Body of pancreas (tissue), 4 donors: ENCODE measurements around the gene CAPN12. TPM values are rescaled to one million over a fixed set of nuclear protein-coding genes. Genes with fewer than 3 reads are reported as not detected.
A peak's percentile ranks its signal among the peaks of the same experiment; 100 is the strongest.

Source experiments
- ATAC-seq: fragments of 150-250 bp; one replicate; pipeline ENCODE4 v1.9.1; 2016
- DNase-seq, 4 donors: peaks; one replicate each; pipeline ENCODE4 v3.0.0-alpha.2; 2019
- H3K27ac ChIP-seq, 4 donors: fragments of 200-600 bp; sonication (generic); 1 replicate in 3 of 4; 2 replicates in 1 of 4; pipeline versions ENCODE4 v1.5.1 to v1.6.1; 2016 to 2019; ENCODE audit warnings: mild to moderate bottlenecking in 1 of 4, mixed read lengths in 1 of 4, moderate library complexity in 1 of 4
- H3K27me3 ChIP-seq, 2 donors: fragments of 200-600 bp; sonication (generic); one replicate each; pipeline ENCODE4 v1.6.0; 2016; ENCODE audit warnings: mild to moderate bottlenecking in 1 of 2
- H3K36me3 ChIP-seq, 2 donors: fragments of 200-600 bp; sonication (generic); replicated peaks in 1 of 2; 2 replicates each; pipeline ENCODE4 v1.5.1; 2016; ENCODE audit warnings: low read depth in 2 of 2; ENCODE audit not compliant: insufficient read depth in 1 of 2
- H3K4me1 ChIP-seq: fragments of 200-600 bp; sonication (generic); one replicate; pipeline ENCODE4 v1.6.0; 2016
- H3K4me3 ChIP-seq, 2 donors: fragments of 200-600 bp; sonication (generic); 1 replicate in 1 of 2; 2 replicates in 1 of 2; pipeline ENCODE4 v1.5.1; 2016 to 2019
- H3K9me3 ChIP-seq, 3 donors: fragments of 200-600 bp; sonication (generic); 1 replicate in 2 of 3; 2 replicates in 1 of 3; pipeline ENCODE4 v1.5.1; 2016
- CTCF ChIP-seq, 7 experiments: fragments of 450-650 bp in 4 of 7; fragments of 200-600 bp in 3 of 7; sonication (generic) in 3 of 7; IDR thresholded peaks; one replicate each; pipeline ENCODE4 v1.5.1; 2016 to 2019; ENCODE audit warnings: antibody characterized with exemption in 7 of 7
- POLR2A ChIP-seq, 3 donors: fragments of 450-650 bp; IDR thresholded peaks; one replicate each; pipeline ENCODE4 v1.6.1; 2016; ENCODE audit warnings: antibody characterized with exemption in 3 of 3, mild to moderate bottlenecking in 2 of 3
- WGBS, 2 donors: methylation state at CpG; one replicate each; pipeline ENCODE4 v1.1.5; 2017; 5-methylcytosine and 5-hydroxymethylcytosine counted together
- intact Hi-C: fragments of 100-400 bp; cut with DNase I; formaldehyde crosslinking; loops from one replicate; pipeline ENCODE4 v1.15.1; 2023
- total RNA-seq, 2 donors: library from RNA; depleted of rRNA; stranded (reverse); fragments of >200 nt; gene quantifications; one replicate each; pipeline ENCODE4 v1.1.0, GENCODE V29; 2016

The CAPN12 gene
- total RNA-seq, 2 donors from 2014 or later: 9.9 to 11.4 TPM

- Histone ChIP-seq H3K27me3 (no peaks in the 10 kb centered on the region), H3K27ac (peak overlapping the region; percentile 7 to 70 (median 54)), H3K36me3 (peaks cover 4 to 9% of the 10 kb centered on the region in 2 donors), H3K9me3 (no peaks in the 10 kb centered on the region), H3K4me1 (peaks cover 73% of the 10 kb centered on the region), H3K4me3 (no peak overlapping the region)
- DNase-seq (no peak), ATAC-seq (no peak)
- WGBS, 2 donors: 87 to 91% methylated on average over 13 to 18 of the region's 18 CpGs
- intact Hi-C loops: no loop called here
- TF ChIP-seq POLR2A (IDR thresholded peaks at IDR 0.05) (no peak), CTCF (IDR thresholded peaks at IDR 0.05) (no peak)
These were observed 44.5 kb downstream of the CAPN12 start for GRCh38 chr19:38699647-38700349.

- Histone ChIP-seq H3K27ac (peak overlapping the region in 2 of 4 donors; percentile 63 to 70), H3K36me3 (peaks cover 0 to 7% of the 10 kb centered on the region in 2 donors), H3K27me3 (no peaks in the 10 kb centered on the region), H3K4me3 (no peak overlapping the region), H3K9me3 (no peaks in the 10 kb centered on the region), H3K4me1 (peaks cover 82% of the 10 kb centered on the region)
- DNase-seq: no peak
- intact Hi-C loops: no loop called here
- no peak for ATAC-seq
- TF ChIP-seq CTCF (IDR thresholded peaks at IDR 0.05) (no peak), POLR2A (IDR thresholded peaks at IDR 0.05) (no peak)
- whole genome bisulfite sequencing, 2 donors: 67 to 78% methylated on average over 2 to 7 of the region's 7 CpGs
These were observed 45.3 kb downstream of the CAPN12 start for GRCh38 chr19:38699027-38699346.

- Histone ChIP-seq H3K9me3 (no peaks in the 10 kb centered on the region), H3K27ac (peak overlapping the region in 2 of 4 donors; percentile 5 to 63), H3K4me1 (peaks cover 87% of the 10 kb centered on the region), H3K27me3 (no peaks in the 10 kb centered on the region), H3K4me3 (no peak overlapping the region), H3K36me3 (peaks cover 0 to 2% of the 10 kb centered on the region in 2 donors)
- TF ChIP-seq POLR2A (IDR thresholded peaks at IDR 0.05) (no peak), CTCF (IDR thresholded peaks at IDR 0.05) (no peak)
- ATAC-seq: no peak
- DNase-seq: no peak
- WGBS, 2 donors: 82 to 84% methylated on average over 15 to 21 of the region's 22 CpGs
- intact Hi-C loops: no loop called here
These were observed 45.8 kb downstream of the CAPN12 start for GRCh38 chr19:38698225-38699026.

- WGBS, 2 donors: 78 to 88% methylated on average over 8 to 11 of the region's 11 CpGs
- intact Hi-C loops: no loop called here
- DNase-seq (no peak), ATAC-seq (no peak)
- Histone ChIP-seq H3K9me3 (no peaks in the 10 kb centered on the region), H3K4me3 (no peak overlapping the region), H3K36me3 (peaks cover 0 to 2% of the 10 kb centered on the region in 2 donors), H3K27me3 (no peaks in the 10 kb centered on the region), H3K4me1 (peaks cover 93% of the 10 kb centered on the region), H3K27ac (peak overlapping the region in 3 of 4 donors; percentile 5 to 63 (median 28))
- TF ChIP-seq POLR2A (IDR thresholded peaks at IDR 0.05) (no peak), CTCF (IDR thresholded peaks at IDR 0.05) (no peak)
These were observed 46.6 kb downstream of the CAPN12 start for GRCh38 chr19:38697641-38698071.
